ENCODE data around the gene USP7.
"Not testable (repeated sequence)": the region's sequence is repeated elsewhere in the genome, so short reads cannot be mapped to it uniquely, and the experiment has no call there.

Gene USP7

DNA sequence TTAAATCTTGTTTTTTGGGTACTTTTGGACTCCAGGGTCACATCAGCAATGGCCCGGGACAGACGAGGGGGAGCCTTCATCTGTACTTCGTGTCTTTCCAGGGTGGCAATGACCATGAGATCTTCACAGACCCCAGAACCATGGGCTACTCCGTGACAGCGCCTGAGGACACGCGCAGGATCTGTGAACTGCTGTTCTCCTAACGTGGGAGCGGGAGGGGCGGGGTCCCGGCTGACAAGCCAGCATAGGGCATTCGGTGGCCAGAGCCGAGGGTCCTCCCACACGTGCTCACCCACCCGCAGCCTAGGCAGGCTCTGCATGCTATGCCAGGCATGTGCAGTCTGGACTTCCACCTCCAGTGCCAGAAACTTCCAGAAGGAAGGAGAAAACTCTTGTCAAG is 116.1 kb downstream of the USP7 start:
- DNase-seq (ENCODE audit: low read depth in 1 of 2, low spot score in 1 of 2), result no peak

DNA sequence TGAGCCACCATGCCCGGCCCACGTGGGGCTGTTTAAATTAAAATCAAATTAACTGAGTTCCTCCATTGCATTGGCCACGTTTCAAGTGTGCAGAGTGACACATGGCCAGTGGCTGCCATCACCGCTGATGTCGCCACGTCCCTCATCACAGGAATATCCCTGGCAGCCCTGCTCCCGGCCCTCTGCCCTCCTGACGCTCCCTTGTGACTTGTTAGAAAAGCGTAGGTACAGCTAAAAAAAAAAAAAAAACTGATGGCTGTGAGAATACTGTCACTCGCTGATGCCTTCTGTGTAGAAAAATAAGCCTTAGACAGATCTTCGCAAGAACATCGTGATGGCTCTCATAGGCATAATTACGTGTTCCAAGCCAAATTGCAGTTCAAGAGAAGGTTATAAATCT is 116.6 kb downstream of the USP7 start:
- no peak for DNase-seq (ENCODE audit: low read depth in 1 of 2, low spot score in 1 of 2)

DNA sequence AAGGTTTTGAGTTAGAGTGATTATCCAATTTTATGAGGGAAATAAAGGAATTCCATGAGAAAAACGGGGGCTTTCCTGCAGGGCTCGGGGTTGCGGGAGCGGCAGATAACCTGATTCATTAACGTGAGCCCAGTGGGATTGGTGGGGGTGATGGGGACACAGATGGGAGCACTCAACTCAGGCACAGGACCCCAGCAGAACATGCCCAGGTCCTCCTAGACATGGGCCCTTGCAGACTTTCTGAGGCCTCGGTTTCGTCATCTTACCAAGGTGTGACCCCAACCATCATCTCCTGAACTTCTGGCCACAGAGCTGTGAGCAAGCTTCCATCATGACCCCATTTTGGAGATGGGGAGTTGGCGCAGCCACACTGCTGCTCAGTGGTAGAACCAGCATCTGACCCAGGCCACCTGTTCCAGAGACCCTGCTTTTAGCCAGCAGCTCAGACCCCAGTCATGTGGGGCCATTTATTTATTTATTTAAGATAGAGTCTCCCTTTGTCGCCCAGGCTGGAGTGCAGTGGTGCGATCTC is 117.2 kb downstream of the USP7 start:
- no peak for DNase-seq (ENCODE audit: low read depth in 1 of 2, low spot score in 1 of 2)

DNA sequence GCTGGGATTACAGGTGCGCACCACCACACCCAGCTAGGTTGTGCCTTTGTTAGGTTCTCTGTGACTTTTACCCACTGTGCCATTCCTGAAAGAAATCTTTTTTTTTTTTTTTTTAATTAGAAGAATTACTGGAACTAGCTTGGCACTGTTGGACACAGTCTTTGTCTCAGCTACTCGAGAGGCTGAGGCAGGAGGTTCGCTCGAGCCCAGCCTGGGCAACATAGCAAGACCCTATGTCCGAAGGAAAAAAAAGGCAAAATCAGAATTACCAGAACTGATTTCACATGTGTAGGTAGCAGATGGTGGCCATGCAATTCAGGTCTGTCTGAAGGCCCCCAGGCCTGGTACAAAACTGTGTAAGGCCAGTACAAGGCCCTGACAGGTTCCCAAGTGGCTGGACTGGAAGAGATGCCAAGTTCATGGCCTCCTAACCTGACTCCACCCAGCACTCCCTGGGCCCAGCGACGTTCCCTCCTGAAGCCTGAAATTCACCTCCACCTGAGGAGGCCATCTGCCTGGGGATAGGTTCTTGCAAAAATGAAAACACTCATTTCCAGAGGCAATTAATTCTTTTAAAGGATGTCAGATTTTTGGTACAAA is 117.9 kb downstream of the USP7 start:
- no peak for DNase-seq (ENCODE audit: low read depth in 1 of 2, low spot score in 1 of 2)

DNA sequence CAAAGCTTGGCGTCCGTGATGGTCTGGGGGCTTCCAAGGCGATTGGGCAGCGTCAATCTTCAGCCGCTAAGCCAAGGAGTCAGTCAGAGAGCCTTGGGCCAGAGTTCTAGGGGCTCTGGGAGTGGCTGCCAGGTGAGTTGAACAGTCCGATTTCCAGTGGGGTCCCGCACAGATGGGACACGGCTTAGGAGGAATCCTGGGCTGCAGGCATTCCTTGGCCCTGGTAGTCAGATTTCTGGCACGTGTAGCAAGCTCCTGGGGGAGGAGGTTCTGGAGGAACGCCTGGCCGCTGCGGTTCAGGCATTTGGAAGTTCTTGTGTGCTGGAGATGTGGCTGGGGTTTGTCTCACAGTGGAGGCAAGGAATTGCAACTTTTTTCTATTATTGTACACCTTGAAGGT is 120.4 kb downstream of the USP7 start:
- not testable (repeated sequence) for DNase-seq (ENCODE audit: low read depth in 1 of 2, low spot score in 1 of 2)

Data from stimulated activated CD4-positive, alpha-beta T cell treated with anti-CD3 and anti-CD28 coated beads, Interleukin-15, amount 100 ng/mL, for 1 hour (primary cell).